Measurements from ENCODE around the gene THOC6.

Gene THOC6

GRCh38 chr16:3020604-3021448 lies 3.0 kb upstream of the THOC6 start:
- no peak for TF ChIP-seq CTCF (IDR thresholded peaks at IDR 0.05; ENCODE audit: low read depth, low read length)
- peak overlapping the region; percentile 74 to 77 for H3K4me3 ChIP-seq (replicated peaks in 1 of 2; ENCODE audit: low read depth in 2 of 2, low read length in 2 of 2)
- peak; percentile 89 to 95 for DNase-seq (ENCODE audit: low read depth in 2 of 2)

- peak; percentile 36 for TF ChIP-seq CTCF (IDR thresholded peaks at IDR 0.05; ENCODE audit: low read depth, low read length)
Observed at GRCh38 chr16:3021449-3022207, 2.2 kb upstream of the THOC6 start.

GRCh38 chr16:3022208-3022683 lies 1.6 kb upstream of the THOC6 start:
- peak; percentile 96 to 97 for DNase-seq (ENCODE audit: low read depth in 2 of 2)
- no peak for TF ChIP-seq CTCF (IDR thresholded peaks at IDR 0.05; ENCODE audit: low read depth, low read length)
- H3K4me3 ChIP-seq (replicated peaks in 1 of 2; ENCODE audit: low read depth in 2 of 2, low read length in 2 of 2), result peak overlapping the region; percentile 74 to 77

More at GRCh38 chr16:3021449-3022207, 2.2 kb upstream of the THOC6 start:
- peak; percentile 85 to 97 for DNase-seq (ENCODE audit: low read depth in 2 of 2)
- peak overlapping the region; percentile 74 to 77 for H3K4me3 ChIP-seq (replicated peaks in 1 of 2; ENCODE audit: low read depth in 2 of 2, low read length in 2 of 2)

- no peak for TF ChIP-seq CTCF (IDR thresholded peaks at IDR 0.05; ENCODE audit: low read depth, low read length)
- H3K4me3 ChIP-seq (replicated peaks in 1 of 2; ENCODE audit: low read depth in 2 of 2, low read length in 2 of 2), result peak overlapping the region; percentile 69 to 77
- peak; percentile 75 to 85 for DNase-seq (ENCODE audit: low read depth in 2 of 2)
Observed at GRCh38 chr16:3022684-3023414, 986 bp upstream of the THOC6 start.

- peak; percentile 73 to 82 for DNase-seq (ENCODE audit: low read depth in 2 of 2)
- H3K4me3 ChIP-seq (replicated peaks in 1 of 2; ENCODE audit: low read depth in 2 of 2, low read length in 2 of 2), result peak overlapping the region; percentile 69 to 77
- no peak for TF ChIP-seq CTCF (IDR thresholded peaks at IDR 0.05; ENCODE audit: low read depth, low read length)
Observed at GRCh38 chr16:3023415-3023668, 493 bp upstream of the THOC6 start.
